SU-DHL-6 (cell line): Measurements from ENCODE around the gene CISD3.

Source experiments
- H2AFZ ChIP-seq: fragments of 200-600 bp; sonication (generic); 2 replicates; pipeline ENCODE4 v1.6.1; 2014; ENCODE audit warnings: low read depth, mild to moderate bottlenecking, moderate library complexity, mixed read lengths, antibody characterized with exemption, low read length; ENCODE audit not compliant: severe bottlenecking
- H3F3A ChIP-seq: fragments of 200-600 bp; shearing (Covaris generic); 2 replicates; pipeline ENCODE4 v1.6.0; 2016; ENCODE audit warnings: antibody characterized with exemption, mild to moderate bottlenecking; ENCODE audit not compliant: insufficient read depth
- H3K27ac ChIP-seq: fragments of 200-600 bp; sonication (generic); 2 replicates; pipeline ENCODE4 v1.5.1; 2016; ENCODE audit warnings: low read depth, mild to moderate bottlenecking, low read length, moderate library complexity, mixed read lengths
- H3K27me3 ChIP-seq: fragments of 200-600 bp; sonication (generic), shearing (Covaris generic); 2 replicates; pipeline ENCODE4 v1.6.0; 2014; ENCODE audit warnings: mild to moderate bottlenecking, low read length
- H3K36me3 ChIP-seq: fragments of 200-600 bp; sonication (generic); 2 replicates; pipeline ENCODE4 v1.6.1; 2014; ENCODE audit warnings: mild to moderate bottlenecking, low read length, mixed read lengths
- H3K4me2 ChIP-seq: fragments of 300-600, 200-600 bp; shearing (Covaris generic), sonication (generic); 2 replicates; pipeline ENCODE4 v1.6.0; 2014; ENCODE audit warnings: low read length, low read depth, mild to moderate bottlenecking; ENCODE audit not compliant: poor library complexity, severe bottlenecking
- H3K4me3 ChIP-seq: fragments of 200-600 bp; sonication (generic); 2 replicates; pipeline ENCODE4 v1.5.1; 2014; ENCODE audit warnings: antibody characterized with exemption, low read length, mild to moderate bottlenecking, mixed read lengths; ENCODE audit not compliant: insufficient read depth, poor library complexity, severe bottlenecking
- H3K79me2 ChIP-seq: fragments of 200-600 bp; sonication (generic); 2 replicates; pipeline ENCODE4 v1.6.1; 2014; ENCODE audit warnings: mild to moderate bottlenecking, low read length, moderate library complexity; ENCODE audit not compliant: insufficient read depth
- H3K9ac ChIP-seq: fragments of 200-600 bp; sonication (generic); 2 replicates; pipeline ENCODE4 v1.7.0; 2014; ENCODE audit warnings: mild to moderate bottlenecking, low read length
- H3K9me2 ChIP-seq: fragments of 200-600 bp; sonication (generic); replicated peaks from 2 replicates; pipeline ENCODE4 v1.6.1; 2014; ENCODE audit warnings: low read length; ENCODE audit not compliant: insufficient read depth
- H3K9me3 ChIP-seq: fragments of 200-600 bp; sonication (generic); 2 replicates; pipeline ENCODE4 v1.6.1; 2014; ENCODE audit warnings: low read length, mixed read lengths; ENCODE audit not compliant: insufficient read depth
- H4K20me1 ChIP-seq: fragments of 200-600 bp; sonication (generic); 2 replicates; pipeline ENCODE4 v1.6.1; 2014; ENCODE audit warnings: low read depth, mild to moderate bottlenecking, antibody characterized with exemption, low read length, moderate library complexity, mixed read lengths
- CTCF ChIP-seq: fragments of 200-600 bp; sonication (generic); IDR thresholded peaks from one replicate; pipeline ENCODE4 v1.5.1; 2017; ENCODE audit warnings: antibody characterized with exemption, mild to moderate bottlenecking, low read length, moderate library complexity; ENCODE audit not compliant: insufficient read depth, poor library complexity, severe bottlenecking
- EZH2phosphoT487 ChIP-seq: fragments of 200-600 bp; sonication (generic), shearing (Covaris generic); conservative IDR thresholded peaks from 2 replicates; pipeline ENCODE4 v1.6.1; 2018; ENCODE audit warnings: mild to moderate bottlenecking, antibody characterized with exemption, low read length, moderate library complexity, mixed read lengths

Gene CISD3

GRCh38 chr17:38740044-38740443 is 9.9 kb downstream of the CISD3 start:
- Histone ChIP-seq H3K9ac (no peak overlapping the region), H3K4me3 (no peak overlapping the region), H3K79me2 (no peaks in the 10 kb centered on the region), H2AFZ (no peak overlapping the region), H4K20me1 (no peaks in the 10 kb centered on the region), H3K9me3 (no peaks in the 10 kb centered on the region), H3F3A (0 out of 2 replicates have a peak, but pooled peaks cover under 1% of the 10 kb centered on the region), H3K27me3 (no peaks in the 10 kb centered on the region), H3K9me2 (no peaks in the 10 kb centered on the region), H3K36me3 (no peaks in the 10 kb centered on the region), H3K4me2 (no peak overlapping the region), H3K27ac (no peak overlapping the region)
- TF ChIP-seq EZH2phosphoT487 (no peak), CTCF (no peak)

GRCh38 chr17:38740806-38741205 is 10.7 kb downstream of the CISD3 start:
- no peaks in the 10 kb centered on the region for H3K79me2 ChIP-seq
- no peaks in the 10 kb centered on the region for H3K9me3 ChIP-seq
- no peak overlapping the region for H3K4me2 ChIP-seq
- H4K20me1 ChIP-seq, result no peaks in the 10 kb centered on the region
- H3K9ac ChIP-seq, result no peak overlapping the region
- no peaks in the 10 kb centered on the region for H3F3A ChIP-seq
- TF ChIP-seq CTCF (no peak), EZH2phosphoT487 (no peak)
- no peaks in the 10 kb centered on the region for H3K9me2 ChIP-seq
- H3K27ac ChIP-seq, result no peak overlapping the region
- no peak overlapping the region for H3K4me3 ChIP-seq
- no peaks in the 10 kb centered on the region for H3K36me3 ChIP-seq
- no peak overlapping the region for H2AFZ ChIP-seq
- H3K27me3 ChIP-seq, result no peaks in the 10 kb centered on the region

- TF ChIP-seq CTCF, result no peak
- no peak for TF ChIP-seq EZH2phosphoT487
- H3K27ac ChIP-seq, result no peak overlapping the region
- no peak overlapping the region for H2AFZ ChIP-seq
- H3F3A ChIP-seq, result no peaks in the 10 kb centered on the region
- no peaks in the 10 kb centered on the region for H3K79me2 ChIP-seq
- H3K27me3 ChIP-seq, result no peaks in the 10 kb centered on the region
- H3K9ac ChIP-seq, result no peak overlapping the region
- H3K4me2 ChIP-seq, result no peak overlapping the region
- no peaks in the 10 kb centered on the region for H3K36me3 ChIP-seq
- no peaks in the 10 kb centered on the region for H3K9me2 ChIP-seq
- H4K20me1 ChIP-seq, result no peaks in the 10 kb centered on the region
- no peaks in the 10 kb centered on the region for H3K9me3 ChIP-seq
- no peak overlapping the region for H3K4me3 ChIP-seq
Measured at GRCh38 chr17:38741461-38741860, 11.3 kb downstream of the CISD3 start.
